ENCODE measurements around the gene RBM23.

The RBM23 gene

GRCh38 chr14:22885975-22886374 is 33.0 kb downstream of the RBM23 start:
- DNase-seq = no peak

- no peak for DNase-seq
Measured at GRCh38 chr14:22884738-22885523, 34.0 kb downstream of the RBM23 start.

- no peak for DNase-seq
Measured at GRCh38 chr14:22884076-22884737, 34.7 kb downstream of the RBM23 start.

- no peak for DNase-seq
Measured at GRCh38 chr14:22883173-22883976, 35.6 kb downstream of the RBM23 start, which contains the start of gene REM2. Gene REM2, plus strand, starts transcription at chr14:22883222. Its CDS starts 66 bp downstream, at chr14:22883288.

GRCh38 chr14:22882529-22883172 is 36.3 kb downstream of the RBM23 start:
- peak; percentile 20 for DNase-seq

GRCh38 chr14:22882064-22882463 is 36.9 kb downstream of the RBM23 start:
- DNase-seq = no peak

GRCh38 chr14:22878271-22879246 is 40.4 kb downstream of the RBM23 start:
- no peak for DNase-seq

GRCh38 chr14:22877000-22877501 is 41.9 kb downstream of the RBM23 start:
- no peak for DNase-seq

- no peak for DNase-seq
Measured at GRCh38 chr14:22875748-22876319, 43.1 kb downstream of the RBM23 start.

- no peak for DNase-seq
Measured at GRCh38 chr14:22875003-22875747, 43.8 kb downstream of the RBM23 start.

GRCh38 chr14:22872833-22873520 is 46.0 kb downstream of the RBM23 start:
- DNase-seq = no peak

- peak; percentile 63 for DNase-seq
Measured at GRCh38 chr14:22872033-22872832, 46.7 kb downstream of the RBM23 start.

- peak; percentile 59 for DNase-seq
Measured at GRCh38 chr14:22871224-22872032, 47.5 kb downstream of the RBM23 start, which contains the start of gene LRP10. Gene LRP10, plus strand, starts transcription at chr14:22871740. Its CDS starts 564 bp downstream, at chr14:22872304.

- DNase-seq = no peak
Measured at GRCh38 chr14:22870811-22871223, 48.1 kb downstream of the RBM23 start.

- DNase-seq = no peak
Measured at GRCh38 chr14:22866874-22867273, 52.1 kb downstream of the RBM23 start.

- no peak for DNase-seq
Measured at GRCh38 chr14:22865424-22866405, 53.2 kb downstream of the RBM23 start.

Data from effector CD8-positive, alpha-beta T cell (primary cell).